Smooth muscle cell (in vitro differentiated cells): ENCODE data around the gene PBRM1. TPM values are rescaled to one million over a fixed set of nuclear protein-coding genes. Genes with fewer than 3 reads are reported as not detected.

Experiments used
- DNase-seq: peaks from one replicate; lab custom pipeline; 2025; ENCODE audit not compliant: unreplicated experiment; lab: John Stamatoyannopoulos, UW
- H2AFZ ChIP-seq: fragments of 200-600 bp; sonication (generic); 2 replicates; pipeline ENCODE4 v1.6.0; 2016; ENCODE audit warnings: antibody characterized with exemption, low read depth, mild to moderate bottlenecking
- H3F3A ChIP-seq: fragments of 200-600 bp; sonication (generic); 2 replicates; pipeline ENCODE4 v1.6.0; 2017; ENCODE audit warnings: antibody characterized with exemption, low read depth
- H3K27ac ChIP-seq: fragments of 200-600 bp; sonication (generic); 2 replicates; pipeline ENCODE4 v1.5.1; 2016; ENCODE audit warnings: low read depth, mild to moderate bottlenecking
- H3K27me3 ChIP-seq: fragments of 200-600 bp; sonication (generic); 2 replicates; pipeline ENCODE4 v1.6.1; 2016; ENCODE audit warnings: low read depth, mild to moderate bottlenecking
- H3K36me3 ChIP-seq: fragments of 200-600 bp; sonication (generic); 2 replicates; pipeline ENCODE4 v1.5.1; 2016; ENCODE audit warnings: low read depth
- H3K4me1 ChIP-seq: fragments of 200-600 bp; sonication (generic); 2 replicates; pipeline ENCODE4 v1.5.1; 2016; ENCODE audit warnings: low read depth
- H3K4me2 ChIP-seq: fragments of 200-600 bp; sonication (generic); 2 replicates; pipeline ENCODE4 v1.6.0; 2016; ENCODE audit warnings: mild to moderate bottlenecking
- H3K4me3 ChIP-seq: fragments of 200-600 bp; sonication (generic); 2 replicates; pipeline ENCODE4 v1.5.1; 2016; ENCODE audit warnings: mild to moderate bottlenecking
- H3K79me2 ChIP-seq: fragments of 200-600 bp; sonication (generic); 2 replicates; pipeline ENCODE4 v1.6.0; 2016; ENCODE audit warnings: low read depth, mild to moderate bottlenecking
- H3K9ac ChIP-seq: fragments of 200-600 bp; sonication (generic); 2 replicates; pipeline ENCODE4 v1.6.0; 2016; ENCODE audit warnings: low read depth
- H3K9me3 ChIP-seq: fragments of 200-600 bp; sonication (generic); replicated peaks from 2 replicates; pipeline ENCODE4 v1.5.1; 2016; ENCODE audit warnings: low read depth
- H4K20me1 ChIP-seq: fragments of 200-600 bp; sonication (generic); 2 replicates; pipeline ENCODE4 v1.6.0; 2016; ENCODE audit warnings: low read depth
- WGBS: methylation state at CpG from one replicate; pipeline ENCODE4 v1.1.7; 2016; ENCODE audit warnings: low lambda C conversion rate; 5-methylcytosine and 5-hydroxymethylcytosine counted together
- polyA plus RNA-seq: library from polyadenylated mRNA; unstranded; fragments of >200 nt; fragmentation: Nextera tagmentation; extraction: Ambion mirVana; gene quantifications from 2 replicates; pipeline ENCODE4 v1.2.1, GENCODE V29; 2016
- total RNA-seq: library from RNA; depleted of rRNA; stranded (reverse); fragments of >200 nt; gene quantifications from 2 replicates; pipeline ENCODE4 v1.2.3, GENCODE V29; 2014
- TF ChIP-seq, protein P1 (sequence below): fragments of 200-600 bp; sonication (generic); IDR thresholded peaks from 2 replicates; pipeline ENCODE4 v1.5.1; 2017; ENCODE audit warnings: borderline replicate concordance, mild to moderate bottlenecking, antibody characterized with exemption; ENCODE audit not compliant: insufficient read depth, poor library complexity, severe bottlenecking

PBRM1 gene
- total and polyA plus RNA-seq, 2 experiments from 2014 or later = 27.6 to 62.8 TPM

DNA sequence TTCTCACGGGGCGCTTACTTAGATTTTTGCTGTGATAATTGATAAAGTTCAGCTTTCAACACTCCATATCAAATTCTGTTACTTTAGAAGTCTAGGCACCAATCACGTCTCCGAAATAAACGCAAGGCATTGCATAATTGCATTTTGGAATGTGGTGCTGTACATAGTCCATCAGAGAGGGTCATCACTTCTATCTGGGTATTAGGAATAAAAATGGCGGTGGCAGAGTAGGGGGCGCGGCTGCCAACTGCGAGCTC, 149.7 kb downstream of the PBRM1 start:
- TF ChIP-seq, protein P1, sequence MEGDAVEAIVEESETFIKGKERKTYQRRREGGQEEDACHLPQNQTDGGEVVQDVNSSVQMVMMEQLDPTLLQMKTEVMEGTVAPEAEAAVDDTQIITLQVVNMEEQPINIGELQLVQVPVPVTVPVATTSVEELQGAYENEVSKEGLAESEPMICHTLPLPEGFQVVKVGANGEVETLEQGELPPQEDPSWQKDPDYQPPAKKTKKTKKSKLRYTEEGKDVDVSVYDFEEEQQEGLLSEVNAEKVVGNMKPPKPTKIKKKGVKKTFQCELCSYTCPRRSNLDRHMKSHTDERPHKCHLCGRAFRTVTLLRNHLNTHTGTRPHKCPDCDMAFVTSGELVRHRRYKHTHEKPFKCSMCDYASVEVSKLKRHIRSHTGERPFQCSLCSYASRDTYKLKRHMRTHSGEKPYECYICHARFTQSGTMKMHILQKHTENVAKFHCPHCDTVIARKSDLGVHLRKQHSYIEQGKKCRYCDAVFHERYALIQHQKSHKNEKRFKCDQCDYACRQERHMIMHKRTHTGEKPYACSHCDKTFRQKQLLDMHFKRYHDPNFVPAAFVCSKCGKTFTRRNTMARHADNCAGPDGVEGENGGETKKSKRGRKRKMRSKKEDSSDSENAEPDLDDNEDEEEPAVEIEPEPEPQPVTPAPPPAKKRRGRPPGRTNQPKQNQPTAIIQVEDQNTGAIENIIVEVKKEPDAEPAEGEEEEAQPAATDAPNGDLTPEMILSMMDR = no peak
- no peak for DNase-seq
- peaks cover 42% of the 10 kb centered on the region for H3K4me1 ChIP-seq
- no peaks in the 10 kb centered on the region for H3K9me3 ChIP-seq
- 23% methylated on average over 9 of the region's 9 CpGs for WGBS
- no peak overlapping the region for H2AFZ ChIP-seq
- no peak overlapping the region for H3K9ac ChIP-seq
- no peaks in the 10 kb centered on the region for H3F3A ChIP-seq
- peak overlapping the region; percentile 80 for H3K4me2 ChIP-seq
- peak overlapping the region; percentile 26 for H3K4me3 ChIP-seq
- no peak overlapping the region for H3K27ac ChIP-seq
- H3K36me3 ChIP-seq = no peaks in the 10 kb centered on the region
- peaks cover 51% of the 10 kb centered on the region for H4K20me1 ChIP-seq
- H3K79me2 ChIP-seq = peaks cover 62% of the 10 kb centered on the region
- H3K27me3 ChIP-seq = no peaks in the 10 kb centered on the region

GRCh38 chr3:52535411-52536111, 150.2 kb downstream of the PBRM1 start:
- Histone ChIP-seq H3K79me2 (peaks cover 59% of the 10 kb centered on the region), H3K4me3 (peak overlapping the region; percentile 26), H3K9me3 (no peaks in the 10 kb centered on the region), H3F3A (no peaks in the 10 kb centered on the region), H3K27ac (peak overlapping the region; percentile 68), H3K27me3 (no peaks in the 10 kb centered on the region), H3K36me3 (no peaks in the 10 kb centered on the region), H3K4me1 (peaks cover 45% of the 10 kb centered on the region), H3K4me2 (peak overlapping the region; percentile 96), H2AFZ (no peak overlapping the region), H3K9ac (no peak overlapping the region), H4K20me1 (peaks cover 51% of the 10 kb centered on the region)
- DNase-seq = no peak
- TF ChIP-seq, protein P1 = no peak
- 93% methylated on average over 19 of the region's 19 CpGs for WGBS

GRCh38 chr3:52534281-52535183, 151.2 kb downstream of the PBRM1 start:
- Histone ChIP-seq H3K27me3 (no peaks in the 10 kb centered on the region), H3K4me2 (peak overlapping the region; percentile 96), H4K20me1 (peaks cover 51% of the 10 kb centered on the region), H3K36me3 (no peaks in the 10 kb centered on the region), H3K4me3 (peak overlapping the region; percentile 70), H3K27ac (peak overlapping the region; percentile 68), H2AFZ (no peak overlapping the region), H3K9me3 (no peaks in the 10 kb centered on the region), H3F3A (no peaks in the 10 kb centered on the region), H3K9ac (peak overlapping the region; percentile 80), H3K4me1 (peaks cover 45% of the 10 kb centered on the region), H3K79me2 (peaks cover 56% of the 10 kb centered on the region)
- 35% methylated on average over 57 of the region's 57 CpGs for WGBS
- TF ChIP-seq, protein P1 = no peak
- DNase-seq = no peak
